ENCODE data around the gene MEGF9. TPM values are rescaled to one million over a fixed set of nuclear protein-coding genes. Genes with fewer than 3 reads are reported as not detected.
A peak's percentile ranks its signal among the peaks of the same experiment; 100 is the strongest.

The MEGF9 gene
- total and polyA plus RNA-seq, 2 of the 13 experiments (the other 11 are each of a cell fraction or from before 2014, with no cell fraction given), result 3.1 to 3.3 TPM

DNA sequence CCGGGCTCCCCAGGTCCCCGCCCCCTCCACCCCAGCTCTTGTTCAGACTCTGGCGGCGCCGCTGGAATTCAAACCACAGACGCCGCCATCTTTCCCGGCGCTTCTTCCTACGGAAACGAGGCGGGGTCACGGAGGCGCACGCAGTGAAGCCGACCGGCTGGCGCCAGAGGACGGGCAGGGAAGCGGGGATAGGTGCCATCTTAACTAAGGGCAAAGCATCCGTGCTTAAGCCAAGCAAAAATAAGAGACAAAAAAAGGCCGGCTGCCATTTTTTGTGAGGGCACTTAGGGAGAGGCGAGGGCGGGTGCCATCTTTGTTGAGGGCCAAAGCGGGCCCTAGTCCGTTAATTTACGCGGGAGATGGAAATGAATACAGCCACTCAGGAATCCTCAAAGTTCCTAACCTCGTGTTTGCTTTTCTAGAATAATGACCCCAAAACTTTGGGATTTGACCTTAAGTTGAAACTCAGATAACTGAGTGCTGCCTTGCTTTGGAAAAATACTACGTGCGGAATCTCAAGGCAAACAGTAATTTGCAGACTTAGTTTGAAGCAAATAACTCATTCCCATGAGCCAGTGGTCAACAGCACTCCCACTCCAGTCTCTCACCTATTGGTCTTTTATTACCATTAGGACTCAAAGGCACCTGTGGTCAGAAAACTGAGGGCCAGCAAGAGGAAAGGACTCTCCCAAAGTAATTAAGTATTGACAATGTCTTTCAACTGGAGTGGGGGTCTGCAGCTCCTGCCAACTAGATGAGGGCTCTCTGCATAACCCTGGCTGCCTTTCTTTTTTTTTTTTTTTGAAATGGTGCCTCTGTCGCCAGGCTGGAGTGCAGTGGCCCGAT is 134.0 kb downstream of the MEGF9 start, which contains the start of gene CDK5RAP2 (continued):
- TF ChIP-seq YEATS2 (CRISPR knock-in tag; IDR thresholded peaks at IDR 0.05; ENCODE audit: borderline replicate concordance), result peak; percentile 65; the same call in 1 of the 2 replicates
- TF ChIP-seq KDM5A (IDR thresholded peaks at IDR 0.05; ENCODE audit: borderline replicate concordance, low read length), result peak; percentile 6; the same call in 1 of the 2 replicates
- peak; percentile 63; the same call in 1 of the 2 replicates for TF ChIP-seq KLF12 (CRISPR knock-in tag; IDR thresholded peaks at IDR 0.05; ENCODE audit: borderline replicate concordance)
- TF ChIP-seq, protein P1, sequence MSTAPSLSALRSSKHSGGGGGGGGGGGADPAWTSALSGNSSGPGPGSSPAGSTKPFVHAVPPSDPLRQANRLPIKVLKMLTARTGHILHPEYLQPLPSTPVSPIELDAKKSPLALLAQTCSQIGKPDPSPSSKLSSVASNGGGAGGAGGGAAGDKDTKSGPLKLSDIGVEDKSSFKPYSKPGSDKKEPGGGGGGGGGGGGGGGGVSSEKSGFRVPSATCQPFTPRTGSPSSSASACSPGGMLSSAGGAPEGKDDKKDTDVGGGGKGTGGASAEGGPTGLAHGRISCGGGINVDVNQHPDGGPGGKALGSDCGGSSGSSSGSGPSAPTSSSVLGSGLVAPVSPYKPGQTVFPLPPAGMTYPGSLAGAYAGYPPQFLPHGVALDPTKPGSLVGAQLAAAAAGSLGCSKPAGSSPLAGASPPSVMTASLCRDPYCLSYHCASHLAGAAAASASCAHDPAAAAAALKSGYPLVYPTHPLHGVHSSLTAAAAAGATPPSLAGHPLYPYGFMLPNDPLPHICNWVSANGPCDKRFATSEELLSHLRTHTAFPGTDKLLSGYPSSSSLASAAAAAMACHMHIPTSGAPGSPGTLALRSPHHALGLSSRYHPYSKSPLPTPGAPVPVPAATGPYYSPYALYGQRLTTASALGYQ (CRISPR knock-in tag; IDR thresholded peaks at IDR 0.05), result peak; percentile 60; the same call in 1 of the 2 replicates
- TF ChIP-seq, protein P2, sequence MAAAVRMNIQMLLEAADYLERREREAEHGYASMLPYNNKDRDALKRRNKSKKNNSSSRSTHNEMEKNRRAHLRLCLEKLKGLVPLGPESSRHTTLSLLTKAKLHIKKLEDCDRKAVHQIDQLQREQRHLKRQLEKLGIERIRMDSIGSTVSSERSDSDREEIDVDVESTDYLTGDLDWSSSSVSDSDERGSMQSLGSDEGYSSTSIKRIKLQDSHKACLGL (CRISPR knock-in tag; IDR thresholded peaks at IDR 0.05), result 0 out of 2 replicates have a peak, but pooled peaks have one; percentile 7
- peak; percentile 89 for TF ChIP-seq MAX (IDR thresholded peaks at IDR 0.05)
- peak; percentile 83 for TF ChIP-seq IKZF5 (CRISPR knock-in tag; IDR thresholded peaks at IDR 0.05)
- TF ChIP-seq, protein P3, sequence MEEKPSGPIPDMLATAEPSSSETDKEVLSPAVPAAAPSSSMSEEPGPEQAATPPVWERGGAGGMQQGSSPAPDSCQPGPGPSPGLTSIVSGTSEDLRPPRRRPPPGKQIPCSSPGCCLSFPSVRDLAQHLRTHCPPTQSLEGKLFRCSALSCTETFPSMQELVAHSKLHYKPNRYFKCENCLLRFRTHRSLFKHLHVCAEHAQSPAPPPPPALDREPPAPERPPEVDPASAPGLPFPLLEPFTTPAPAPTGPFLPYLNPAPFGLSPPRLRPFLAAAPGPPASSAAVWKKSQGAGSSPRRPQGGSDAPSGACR (CRISPR knock-in tag; IDR thresholded peaks at IDR 0.05), result no peak
- TF ChIP-seq HMG20B (CRISPR knock-in tag; conservative IDR thresholded peaks at IDR 0.05), result no peak
- TF ChIP-seq ZFY (CRISPR knock-in tag; IDR thresholded peaks at IDR 0.05), result peak; percentile 77
- TF ChIP-seq ZNF710 (CRISPR knock-in tag; IDR thresholded peaks at IDR 0.05; ENCODE audit: borderline replicate concordance), result no peak
- TF ChIP-seq MED13 (CRISPR knock-in tag; IDR thresholded peaks at IDR 0.05), result no peak
- 0 out of 2 replicates have a peak, but pooled peaks have one; percentile 46 for TF ChIP-seq ZNF232 (CRISPR knock-in tag; IDR thresholded peaks at IDR 0.05; ENCODE audit: borderline replicate concordance)
- TF ChIP-seq, protein P4, sequence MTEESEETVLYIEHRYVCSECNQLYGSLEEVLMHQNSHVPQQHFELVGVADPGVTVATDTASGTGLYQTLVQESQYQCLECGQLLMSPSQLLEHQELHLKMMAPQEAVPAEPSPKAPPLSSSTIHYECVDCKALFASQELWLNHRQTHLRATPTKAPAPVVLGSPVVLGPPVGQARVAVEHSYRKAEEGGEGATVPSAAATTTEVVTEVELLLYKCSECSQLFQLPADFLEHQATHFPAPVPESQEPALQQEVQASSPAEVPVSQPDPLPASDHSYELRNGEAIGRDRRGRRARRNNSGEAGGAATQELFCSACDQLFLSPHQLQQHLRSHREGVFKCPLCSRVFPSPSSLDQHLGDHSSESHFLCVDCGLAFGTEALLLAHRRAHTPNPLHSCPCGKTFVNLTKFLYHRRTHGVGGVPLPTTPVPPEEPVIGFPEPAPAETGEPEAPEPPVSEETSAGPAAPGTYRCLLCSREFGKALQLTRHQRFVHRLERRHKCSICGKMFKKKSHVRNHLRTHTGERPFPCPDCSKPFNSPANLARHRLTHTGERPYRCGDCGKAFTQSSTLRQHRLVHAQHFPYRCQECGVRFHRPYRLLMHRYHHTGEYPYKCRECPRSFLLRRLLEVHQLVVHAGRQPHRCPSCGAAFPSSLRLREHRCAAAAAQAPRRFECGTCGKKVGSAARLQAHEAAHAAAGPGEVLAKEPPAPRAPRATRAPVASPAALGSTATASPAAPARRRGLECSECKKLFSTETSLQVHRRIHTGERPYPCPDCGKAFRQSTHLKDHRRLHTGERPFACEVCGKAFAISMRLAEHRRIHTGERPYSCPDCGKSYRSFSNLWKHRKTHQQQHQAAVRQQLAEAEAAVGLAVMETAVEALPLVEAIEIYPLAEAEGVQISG (CRISPR knock-in tag; IDR thresholded peaks at IDR 0.05), result peak; percentile 93
- TF ChIP-seq ZNF501 (CRISPR knock-in tag; IDR thresholded peaks at IDR 0.05), result peak; percentile 91
- TF ChIP-seq BORCS8-MEF2B (CRISPR knock-in tag; IDR thresholded peaks at IDR 0.05), result peak; percentile 34; the same call in 1 of the 2 replicates
- peak; percentile 78 for TF ChIP-seq IRF2 (CRISPR knock-in tag; IDR thresholded peaks at IDR 0.05)
- TF ChIP-seq FOXA3 (CRISPR knock-in tag; IDR thresholded peaks at IDR 0.05), result peak; percentile 42; the same call in 1 of the 2 replicates
- TF ChIP-seq FOXA1 (IDR thresholded peaks at IDR 0.05), result no peak
- no peak for TF ChIP-seq FOXA1 (CRISPR knock-in tag; IDR thresholded peaks at IDR 0.05)
